Tibial artery (tissue), 4 donors: Measurements from ENCODE around the gene ZNF646.
A peak's percentile ranks its signal among the peaks of the same experiment; 100 is the strongest.

Experiments
- DNase-seq, 2 donors: peaks; one replicate each; pipeline ENCODE4 v3.0.0-alpha.2; 2019
- H3K27ac ChIP-seq, 2 donors: fragments of 200-600 bp; sonication (generic) in 1 of 2; 1 replicate in 1 of 2; 2 replicates in 1 of 2; pipeline ENCODE4 v1.5.1; 2018 to 2019; ENCODE audit warnings: mild to moderate bottlenecking in 1 of 2
- H3K27me3 ChIP-seq, 2 donors: fragments of 200-600 bp; sonication (generic) in 1 of 2; one replicate each; pipeline versions ENCODE4 v1.5.1 to v1.6.0; 2016 to 2019
- H3K36me3 ChIP-seq, 3 donors: fragments of 200-600 bp; sonication (generic) in 2 of 3; one replicate each; pipeline ENCODE4 v1.5.1; 2016 to 2019; ENCODE audit warnings: mild to moderate bottlenecking in 2 of 3
- H3K4me1 ChIP-seq, 4 donors: fragments of 200-600 bp; sonication (generic) in 2 of 4; 1 replicate in 3 of 4; 2 replicates in 1 of 4; pipeline ENCODE4 v1.5.1; 2016 to 2019
- H3K4me3 ChIP-seq, 2 donors: fragments of 200-600 bp; sonication (generic) in 1 of 2; 1 replicate in 1 of 2; 2 replicates in 1 of 2; pipeline ENCODE4 v1.5.1; 2018 to 2019; ENCODE audit warnings: mild to moderate bottlenecking in 2 of 2
- H3K9me3 ChIP-seq, 3 donors: fragments of 200-600 bp; sonication (generic) in 1 of 3; one replicate each; pipeline ENCODE4 v1.5.1; 2016 to 2019
- intact Hi-C: fragments of 100-400 bp; cut with DNase I; formaldehyde crosslinking; loops from one replicate; pipeline ENCODE4 v1.15.0; 2023; ENCODE audit warnings: low total_unique reads
- TF ChIP-seq, protein P1 (sequence below), 2 experiments: fragments of 200-600 bp in 1 of 2; fragments of 450-650 bp in 1 of 2; IDR thresholded peaks; one replicate each; pipeline ENCODE4 v1.5.1; 2017 to 2019; ENCODE audit warnings: antibody characterized with exemption in 2 of 2, mild to moderate bottlenecking in 1 of 2, moderate library complexity in 1 of 2

The ZNF646 gene

DNA sequence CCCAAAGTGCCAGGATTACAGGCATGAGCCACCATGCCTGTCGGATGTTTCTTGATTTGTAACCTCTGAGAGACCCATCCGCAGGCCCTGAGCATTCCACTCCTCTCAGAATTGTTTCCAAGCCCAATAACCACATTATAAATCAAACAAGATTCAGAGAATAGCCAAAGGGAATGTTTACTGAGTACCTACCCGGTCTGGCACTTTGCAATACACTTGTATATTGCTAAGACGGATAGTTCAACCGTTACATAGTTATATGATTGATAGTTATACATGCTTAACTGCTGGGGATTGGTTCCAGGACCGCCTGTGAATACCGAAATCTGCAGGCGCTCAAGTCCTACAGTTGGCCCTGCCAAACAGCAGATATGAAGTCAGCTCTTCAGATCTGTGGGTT, 40.2 kb downstream of the ZNF646 start:
- Histone ChIP-seq H3K36me3 (peaks cover 19 to 42% (median 33%) of the 10 kb centered on the region in 3 donors), H3K9me3 (no peaks in the 10 kb centered on the region), H3K27me3 (no peaks in the 10 kb centered on the region), H3K4me3 (no peak overlapping the region), H3K27ac (no peak overlapping the region), H3K4me1 (peaks cover 0 to 40% (median 15%) of the 10 kb centered on the region in 4 donors)
- DNase-seq: no peak
- intact Hi-C loops: no loop called here
- TF ChIP-seq, protein P1, sequence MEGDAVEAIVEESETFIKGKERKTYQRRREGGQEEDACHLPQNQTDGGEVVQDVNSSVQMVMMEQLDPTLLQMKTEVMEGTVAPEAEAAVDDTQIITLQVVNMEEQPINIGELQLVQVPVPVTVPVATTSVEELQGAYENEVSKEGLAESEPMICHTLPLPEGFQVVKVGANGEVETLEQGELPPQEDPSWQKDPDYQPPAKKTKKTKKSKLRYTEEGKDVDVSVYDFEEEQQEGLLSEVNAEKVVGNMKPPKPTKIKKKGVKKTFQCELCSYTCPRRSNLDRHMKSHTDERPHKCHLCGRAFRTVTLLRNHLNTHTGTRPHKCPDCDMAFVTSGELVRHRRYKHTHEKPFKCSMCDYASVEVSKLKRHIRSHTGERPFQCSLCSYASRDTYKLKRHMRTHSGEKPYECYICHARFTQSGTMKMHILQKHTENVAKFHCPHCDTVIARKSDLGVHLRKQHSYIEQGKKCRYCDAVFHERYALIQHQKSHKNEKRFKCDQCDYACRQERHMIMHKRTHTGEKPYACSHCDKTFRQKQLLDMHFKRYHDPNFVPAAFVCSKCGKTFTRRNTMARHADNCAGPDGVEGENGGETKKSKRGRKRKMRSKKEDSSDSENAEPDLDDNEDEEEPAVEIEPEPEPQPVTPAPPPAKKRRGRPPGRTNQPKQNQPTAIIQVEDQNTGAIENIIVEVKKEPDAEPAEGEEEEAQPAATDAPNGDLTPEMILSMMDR (IDR thresholded peaks at IDR 0.05): no peak

DNA sequence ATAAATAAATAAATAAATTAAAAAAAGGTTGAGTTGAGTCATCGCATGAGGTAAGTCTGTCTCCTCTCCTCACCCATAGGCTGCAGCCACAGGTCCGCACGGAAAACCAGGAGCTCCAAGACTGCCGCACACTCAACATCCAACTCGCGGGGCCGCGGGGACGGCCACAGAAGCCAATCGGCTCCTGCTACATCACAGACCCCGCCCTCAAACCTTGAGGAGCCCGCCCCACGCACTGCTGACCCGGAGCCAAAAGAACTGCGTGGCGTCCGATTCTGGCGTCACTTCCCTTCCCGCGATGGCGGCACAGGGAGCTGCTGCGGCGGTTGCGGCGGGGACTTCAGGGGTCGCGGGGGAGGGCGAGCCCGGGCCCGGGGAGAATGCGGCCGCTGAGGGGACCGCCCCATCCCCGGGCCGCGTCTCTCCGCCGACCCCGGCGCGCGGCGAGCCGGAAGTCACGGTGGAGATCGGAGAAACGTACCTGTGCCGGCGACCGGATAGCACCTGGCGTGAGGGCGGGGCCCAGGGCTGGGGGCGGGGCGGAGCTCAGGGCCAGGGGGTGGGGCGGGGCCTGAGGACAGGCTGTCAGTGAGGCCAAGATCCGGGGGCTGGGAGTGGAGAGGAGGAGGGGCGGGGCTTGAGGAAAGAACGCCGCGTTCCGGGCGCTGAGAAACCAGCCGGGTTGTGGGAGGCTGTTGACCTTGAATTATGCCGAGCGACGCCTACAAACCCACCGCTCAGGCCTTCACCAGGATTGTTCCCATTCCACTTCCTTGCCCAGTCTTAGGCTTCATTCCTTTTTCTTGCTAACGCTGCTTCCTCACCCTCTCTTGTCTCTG, 43.4 kb downstream of the ZNF646 start, which contains the start of gene KAT8:
TSS of gene KAT8 (plus strand) at position 281 of the 839 bp plus-strand sequence. CDS start at position 299, 18 bp downstream.
- H3K4me1 ChIP-seq: peaks cover 0 to 32% (median 15%) of the 10 kb centered on the region in 4 donors
- no peaks in the 10 kb centered on the region for H3K9me3 ChIP-seq
- TF ChIP-seq, protein P1 (IDR thresholded peaks at IDR 0.05): no peak
- peaks cover 27 to 43% (median 29%) of the 10 kb centered on the region in 3 donors for H3K36me3 ChIP-seq
- intact Hi-C loops: no loop called here
- peak within 1 kb of the TSS; percentile 92 to 96 for H3K27ac ChIP-seq
- DNase-seq: peak; percentile 98 to 99
- H3K4me3 ChIP-seq: peak within 1 kb of the TSS; percentile 75 to 84
- H3K27me3 ChIP-seq: no peaks in the 10 kb centered on the region

DNA sequence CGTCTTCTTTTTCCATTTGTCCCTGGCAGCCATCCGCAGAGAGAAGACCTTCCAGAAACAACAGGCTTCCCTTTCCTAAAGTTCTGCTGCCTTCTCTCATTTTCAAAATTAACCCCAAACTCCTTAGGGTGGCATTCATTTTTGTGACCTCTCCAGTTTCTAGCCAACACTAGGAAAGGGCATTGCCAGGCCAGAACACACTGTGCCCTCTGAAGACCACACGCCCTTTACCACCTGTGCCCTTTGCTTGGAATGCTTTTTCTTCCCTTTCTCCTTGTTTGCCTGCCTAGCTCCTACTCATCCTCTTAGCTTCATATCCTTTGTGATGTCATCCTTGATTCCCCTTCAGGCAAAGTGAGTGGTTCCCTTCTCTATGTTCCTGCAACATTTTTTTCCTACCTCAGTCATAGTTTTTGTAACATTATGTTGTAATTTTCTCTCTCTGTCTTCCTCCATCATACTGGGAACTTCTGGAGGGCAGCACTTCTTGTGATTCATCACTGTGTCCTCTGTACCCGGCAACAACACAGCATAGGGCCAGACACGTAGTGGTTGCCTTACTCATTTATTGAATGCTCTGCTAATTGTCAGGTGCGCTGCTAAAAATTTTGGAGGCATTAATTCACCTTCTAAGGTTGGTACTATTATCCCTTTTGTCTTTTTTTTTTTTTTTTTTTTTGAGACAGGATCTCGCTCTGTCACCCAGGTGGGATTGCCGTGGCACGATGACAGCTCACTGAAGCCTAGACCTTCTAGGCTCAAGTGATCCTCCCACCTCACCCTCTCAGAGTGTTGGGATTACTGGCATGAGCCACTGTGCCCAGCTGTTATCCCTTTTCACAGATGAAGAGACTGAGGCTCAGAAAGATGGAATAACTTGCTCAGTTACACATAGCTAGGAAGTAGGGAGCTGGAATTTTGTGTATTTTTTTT, 44.3 kb downstream of the ZNF646 start:
- Histone ChIP-seq H3K4me1 (peaks cover 0 to 23% (median 15%) of the 10 kb centered on the region in 4 donors), H3K4me3 (peak overlapping the region; percentile 75 to 84), H3K27me3 (no peaks in the 10 kb centered on the region), H3K27ac (peak overlapping the region; percentile 92 to 96), H3K36me3 (peaks cover 36 to 46% (median 36%) of the 10 kb centered on the region in 3 donors), H3K9me3 (no peaks in the 10 kb centered on the region)
- TF ChIP-seq, protein P1 (IDR thresholded peaks at IDR 0.05): no peak
- intact Hi-C loops: no loop called here
- DNase-seq: no peak

DNA sequence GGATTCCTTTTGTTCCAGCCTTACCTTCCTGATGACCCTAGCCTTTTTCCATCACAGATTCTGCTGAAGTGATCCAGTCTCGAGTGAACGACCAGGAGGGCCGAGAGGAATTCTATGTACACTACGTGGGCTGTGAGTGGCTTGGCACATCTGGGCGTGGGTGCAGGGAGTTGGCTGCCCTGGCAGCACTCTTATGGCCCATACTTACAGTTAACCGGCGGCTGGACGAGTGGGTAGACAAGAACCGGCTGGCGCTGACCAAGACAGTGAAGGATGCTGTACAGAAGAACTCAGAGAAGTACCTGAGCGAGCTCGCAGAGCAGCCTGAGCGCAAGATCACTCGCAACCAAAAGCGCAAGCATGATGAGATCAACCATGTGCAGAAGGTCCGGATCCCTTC, 45.9 kb downstream of the ZNF646 start:
- Histone ChIP-seq H3K27me3 (no peaks in the 10 kb centered on the region), H3K36me3 (peaks cover 36 to 60% (median 52%) of the 10 kb centered on the region in 3 donors), H3K27ac (peak overlapping the region in 1 of 2 donors; percentile 96), H3K4me1 (peaks cover 0 to 20% (median 15%) of the 10 kb centered on the region in 4 donors), H3K4me3 (no peak overlapping the region), H3K9me3 (no peaks in the 10 kb centered on the region)
- no peak for DNase-seq
- intact Hi-C loops: no loop called here
- TF ChIP-seq, protein P1 (IDR thresholded peaks at IDR 0.05): no peak

DNA sequence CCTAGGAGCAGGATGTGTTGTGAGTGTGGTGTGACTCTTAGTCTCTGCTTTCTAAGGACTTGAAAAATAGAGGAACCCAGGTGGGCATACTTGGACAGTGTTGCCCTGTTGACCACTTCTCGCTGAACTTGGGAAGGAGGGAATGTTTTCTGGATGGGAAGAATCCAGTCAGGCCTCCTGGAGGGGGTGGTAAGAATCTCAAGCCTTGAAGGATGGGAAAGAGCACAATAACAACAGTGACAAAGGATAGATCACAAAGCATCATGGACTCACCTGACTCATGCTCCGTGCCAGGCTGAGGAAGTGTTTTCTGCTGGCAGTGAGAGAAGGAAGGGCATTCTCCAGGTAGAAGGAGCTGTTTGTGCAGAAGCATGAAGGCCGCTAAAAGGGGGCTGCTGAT, 51.6 kb downstream of the ZNF646 start:
- Histone ChIP-seq H3K9me3 (no peaks in the 10 kb centered on the region), H3K27ac (no peak overlapping the region), H3K36me3 (peaks cover 65 to 94% (median 78%) of the 10 kb centered on the region in 3 donors), H3K4me3 (no peak overlapping the region), H3K27me3 (no peaks in the 10 kb centered on the region), H3K4me1 (peaks cover 0 to 22% (median 0%) of the 10 kb centered on the region in 4 donors)
- TF ChIP-seq, protein P1 (IDR thresholded peaks at IDR 0.05): no peak
- intact Hi-C loops: no loop called here
- no peak for DNase-seq
